HepG2 (cell line): Measurements from ENCODE around the gene CSNK1A1. TPM values are rescaled to one million over a fixed set of nuclear protein-coding genes. Genes with fewer than 3 reads are reported as not detected.

ENCODE experiments used
- ARID2 ChIP-seq: sonication (generic); formaldehyde crosslinking; IDR thresholded peaks from 2 replicates; pipeline ENCODE4 v1.8.1; 2022; ENCODE audit warnings: mild to moderate bottlenecking, missing genetic modification reagents, borderline replicate concordance
- ATAD3A ChIP-seq: sonication (generic); formaldehyde crosslinking; IDR thresholded peaks from 2 replicates; pipeline ENCODE4 v1.4.0; 2020; ENCODE audit warnings: missing genetic modification reagents
- CBX1 ChIP-seq: IDR thresholded peaks from one replicate; pipeline ENCODE4 v1.6.1; 2016; ENCODE audit warnings: antibody characterized with exemption, low read depth
- CTCF ChIP-seq: sonication (generic); formaldehyde crosslinking; IDR thresholded peaks from 2 replicates; pipeline ENCODE4 v1.5.0; 2020; ENCODE audit warnings: mild to moderate bottlenecking, missing genetic modification reagents, moderate library complexity
- E2F2 ChIP-seq: sonication (generic); formaldehyde crosslinking; IDR thresholded peaks from 2 replicates; pipeline ENCODE4 v1.4.0; 2020; ENCODE audit warnings: missing genetic modification reagents, borderline replicate concordance
- GPBP1L1 ChIP-seq: sonication (generic); formaldehyde crosslinking; IDR thresholded peaks from 2 replicates; pipeline ENCODE4 v1.5.0; 2020; ENCODE audit warnings: mild to moderate bottlenecking, missing genetic modification reagents
- KDM5B ChIP-seq: sonication (generic); formaldehyde crosslinking; IDR thresholded peaks from 2 replicates; pipeline ENCODE4 v1.4.0; 2020; ENCODE audit warnings: missing genetic modification reagents, mild to moderate bottlenecking, borderline replicate concordance
- MYC ChIP-seq: sonication (generic); formaldehyde crosslinking; IDR thresholded peaks from 2 replicates; pipeline ENCODE4 v1.9.0; 2021; ENCODE audit warnings: missing genetic modification reagents, borderline replicate concordance
- NFATC3 ChIP-seq: sonication (generic); formaldehyde crosslinking; IDR thresholded peaks from 2 replicates; pipeline ENCODE4 v1.5.1; 2020; ENCODE audit warnings: mild to moderate bottlenecking, missing genetic modification reagents
- REL ChIP-seq: sonication (generic); formaldehyde crosslinking; conservative IDR thresholded peaks from 2 replicates; pipeline ENCODE4 v1.8.0; 2022; ENCODE audit warnings: mild to moderate bottlenecking, missing genetic modification reagents, moderate library complexity
- TCF7L2 ChIP-seq: IDR thresholded peaks from 2 replicates; pipeline ENCODE4 v1.6.1; 2011; ENCODE audit warnings: mild to moderate bottlenecking, low read depth, low read length, moderate library complexity
- U2AF2 ChIP-seq: fragments of 200-400 bp; formaldehyde crosslinking; IDR thresholded peaks from 2 replicates; pipeline ENCODE4 v1.6.1; 2017; ENCODE audit warnings: low read depth, mild to moderate bottlenecking, low read length
- ZMAT5 ChIP-seq: sonication (generic); formaldehyde crosslinking; IDR thresholded peaks from 2 replicates; pipeline ENCODE4 v1.5.0; 2020; ENCODE audit warnings: mild to moderate bottlenecking, low read depth, missing genetic modification reagents, borderline replicate concordance
- ZNF180 ChIP-seq: sonication (generic); formaldehyde crosslinking; IDR thresholded peaks from 2 replicates; pipeline ENCODE4 v1.4.0; 2020; ENCODE audit warnings: low read depth, missing genetic modification reagents, borderline replicate concordance
- ZNF276 ChIP-seq: sonication (generic); formaldehyde crosslinking; IDR thresholded peaks from 2 replicates; pipeline ENCODE4 v1.4.0; 2020; ENCODE audit warnings: mild to moderate bottlenecking, low read depth, missing genetic modification reagents
- ZNF281 ChIP-seq: sonication (generic); formaldehyde crosslinking; IDR thresholded peaks from 2 replicates; pipeline ENCODE4 v1.4.0; 2020; ENCODE audit warnings: missing genetic modification reagents, borderline replicate concordance
- ZNF703 ChIP-seq: sonication (generic); formaldehyde crosslinking; IDR thresholded peaks from 2 replicates; pipeline ENCODE4 v1.5.1; 2020; ENCODE audit warnings: missing genetic modification reagents, mild to moderate bottlenecking, moderate library complexity, borderline replicate concordance
- ZNF724P ChIP-seq: sonication (generic); formaldehyde crosslinking; IDR thresholded peaks from 2 replicates; pipeline ENCODE4 v1.8.0; 2022; ENCODE audit warnings: missing genetic modification reagents, borderline replicate concordance
- polyA plus RNA-seq, 8 experiments: library from polyadenylated mRNA; depleted of rRNA in 3 of 8; stranded (reverse) in 7 of 8; unstranded in 1 of 8; fragments of >200 nt; fragmentation: Illumina TruSeq in 4 of 8; extraction: Trizol in 4 of 8; gene quantifications; 2 replicates each; pipeline versions ENCODE4 v1.2.1 to v1.2.3, GENCODE V29; 2011 to 2016; ENCODE audit warnings: low read depth in 4 of 8, missing spikeins in 1 of 8, mixed read lengths in 1 of 8; ENCODE audit not compliant: insufficient read depth in 1 of 8
- total RNA-seq, 5 experiments: library from RNA; depleted of rRNA; stranded (reverse); fragments of >200 nt; fragmentation: Illumina TruSeq; extraction: Trizol; gene quantifications; 2 replicates each; pipeline ENCODE4 v1.2.3, GENCODE V29; 2016; ENCODE audit warnings: low read depth in 1 of 5

CSNK1A1 gene
- total and polyA plus RNA-seq, 2 of the 13 experiments (the other 11 are each of a cell fraction or from before 2014, with no cell fraction given): 89.0 to 149 TPM

GRCh38 chr5:149452665-149453617, 98.3 kb downstream of the CSNK1A1 start (continued):
- no peak for TF ChIP-seq ZMAT5 (CRISPR knock-in tag)
- no peak for TF ChIP-seq ZNF724P (CRISPR knock-in tag)
- TF ChIP-seq ZNF276 (CRISPR knock-in tag): no peak
- no peak for TF ChIP-seq CBX1
- no peak for TF ChIP-seq ZNF281 (CRISPR knock-in tag)
- TF ChIP-seq ZNF180 (CRISPR knock-in tag): no peak
- TF ChIP-seq ATAD3A (CRISPR knock-in tag): no peak
- 0 out of 2 replicates have a peak, but pooled peaks have one; percentile 22 for TF ChIP-seq KDM5B (CRISPR knock-in tag)
- no peak for TF ChIP-seq TCF7L2
- no peak for TF ChIP-seq NFATC3
- no peak for TF ChIP-seq U2AF2
- no peak for TF ChIP-seq REL (CRISPR knock-in tag)
- peak; percentile 24; the same call in 1 of the 2 replicates for TF ChIP-seq MYC
- 0 out of 2 replicates have a peak, but pooled peaks have one; percentile 21 for TF ChIP-seq ARID2
- TF ChIP-seq ZNF703 (CRISPR knock-in tag): no peak
- TF ChIP-seq E2F2 (CRISPR knock-in tag): no peak
- TF ChIP-seq CTCF (CRISPR knock-in tag): peak; percentile 17; the same call in 1 of the 2 replicates
- no peak for TF ChIP-seq GPBP1L1 (CRISPR knock-in tag)
